Stimulated activated memory B cell treated with anti-CD40 and anti-IgM and Interleukin-4, amounts not matched to agents 10 μg/mL and 1 μg/mL and 100 μg/mL, for 72 hours (primary cell): ENCODE results near the gene LSM14B.

Experiments
- ATAC-seq: fragments of 150-1000 bp; cut with Tn5 transposase; 2 replicates; pipeline ENCODE4 v1.10.0; 2021
- H3K27ac Mint-ChIP-seq: one replicate; pipeline ENCODE4 v1.8.0; 2022; ENCODE audit warnings: mild to moderate bottlenecking, mixed read lengths
- H3K27me3 Mint-ChIP-seq: one replicate; pipeline ENCODE4 v1.8.0; 2022; ENCODE audit warnings: mixed read lengths
- H3K36me3 Mint-ChIP-seq: one replicate; pipeline ENCODE4 v1.8.0; 2022; ENCODE audit warnings: mixed read lengths
- H3K4me1 Mint-ChIP-seq: one replicate; pipeline ENCODE4 v1.8.0; 2022; ENCODE audit warnings: mixed read lengths
- H3K4me3 Mint-ChIP-seq: one replicate; pipeline ENCODE4 v1.8.0; 2022; ENCODE audit warnings: mild to moderate bottlenecking, moderate library complexity, mixed read lengths
- H3K9me3 Mint-ChIP-seq: one replicate; pipeline ENCODE4 v1.8.0; 2022; ENCODE audit warnings: mixed read lengths

Gene LSM14B

GRCh38 chr20:62135573-62136266 lies 13.4 kb downstream of the LSM14B start:
- Mint-ChIP-seq H3K36me3 (peaks cover 80% of the 10 kb centered on the region), H3K9me3 (no peaks in the 10 kb centered on the region), H3K4me1 (peaks cover 52% of the 10 kb centered on the region), H3K4me3 (no peak overlapping the region), H3K27ac (peak overlapping the region; percentile 3), H3K27me3 (no peaks in the 10 kb centered on the region)
- no peak for ATAC-seq

- H3K27me3 Mint-ChIP-seq = no peaks in the 10 kb centered on the region
- peaks cover 76% of the 10 kb centered on the region for H3K36me3 Mint-ChIP-seq
- ATAC-seq = peak; percentile 75
- H3K4me1 Mint-ChIP-seq = peaks cover 60% of the 10 kb centered on the region
- H3K27ac Mint-ChIP-seq = peak overlapping the region; percentile 3
- no peaks in the 10 kb centered on the region for H3K9me3 Mint-ChIP-seq
- H3K4me3 Mint-ChIP-seq = no peak overlapping the region
Observed at GRCh38 chr20:62136283-62137091, 14.2 kb downstream of the LSM14B start.

GRCh38 chr20:62137092-62137384 lies 14.8 kb downstream of the LSM14B start:
- peaks cover 72% of the 10 kb centered on the region for H3K36me3 Mint-ChIP-seq
- H3K9me3 Mint-ChIP-seq = no peaks in the 10 kb centered on the region
- H3K4me1 Mint-ChIP-seq = peaks cover 62% of the 10 kb centered on the region
- no peak for ATAC-seq
- peak overlapping the region; percentile 54 for H3K27ac Mint-ChIP-seq
- H3K4me3 Mint-ChIP-seq = no peak overlapping the region
- H3K27me3 Mint-ChIP-seq = no peaks in the 10 kb centered on the region

GRCh38 chr20:62137478-62138203 lies 15.4 kb downstream of the LSM14B start:
- H3K36me3 Mint-ChIP-seq = peaks cover 66% of the 10 kb centered on the region
- no peaks in the 10 kb centered on the region for H3K27me3 Mint-ChIP-seq
- H3K4me3 Mint-ChIP-seq = no peak overlapping the region
- no peak for ATAC-seq
- H3K4me1 Mint-ChIP-seq = peaks cover 59% of the 10 kb centered on the region
- H3K9me3 Mint-ChIP-seq = no peaks in the 10 kb centered on the region
- peak overlapping the region; percentile 54 for H3K27ac Mint-ChIP-seq

GRCh38 chr20:62138204-62138543 lies 15.9 kb downstream of the LSM14B start:
- H3K36me3 Mint-ChIP-seq = peaks cover 62% of the 10 kb centered on the region

GRCh38 chr20:62138912-62139311 lies 16.6 kb downstream of the LSM14B start:
- H3K27me3 Mint-ChIP-seq = no peaks in the 10 kb centered on the region
- no peak for ATAC-seq
- peaks cover 46% of the 10 kb centered on the region for H3K4me1 Mint-ChIP-seq
- no peak overlapping the region for H3K4me3 Mint-ChIP-seq
- no peak overlapping the region for H3K27ac Mint-ChIP-seq
- peaks cover 54% of the 10 kb centered on the region for H3K36me3 Mint-ChIP-seq
- no peaks in the 10 kb centered on the region for H3K9me3 Mint-ChIP-seq

More at GRCh38 chr20:62138204-62138543, 15.9 kb downstream of the LSM14B start:
- Mint-ChIP-seq H3K9me3 (no peaks in the 10 kb centered on the region), H3K27ac (peak overlapping the region; percentile 54), H3K4me1 (peaks cover 54% of the 10 kb centered on the region), H3K27me3 (no peaks in the 10 kb centered on the region), H3K4me3 (no peak overlapping the region)
- no peak for ATAC-seq

- no peak overlapping the region for H3K4me3 Mint-ChIP-seq
- peaks cover 48% of the 10 kb centered on the region for H3K4me1 Mint-ChIP-seq
- H3K9me3 Mint-ChIP-seq = no peaks in the 10 kb centered on the region
- H3K27me3 Mint-ChIP-seq = no peaks in the 10 kb centered on the region
- ATAC-seq = no peak
- no peak overlapping the region for H3K27ac Mint-ChIP-seq
- H3K36me3 Mint-ChIP-seq = peaks cover 47% of the 10 kb centered on the region
Observed at GRCh38 chr20:62139636-62140035, 17.4 kb downstream of the LSM14B start.

GRCh38 chr20:62141043-62141396 lies 18.7 kb downstream of the LSM14B start:
- H3K36me3 Mint-ChIP-seq = peaks cover 41% of the 10 kb centered on the region
- H3K4me1 Mint-ChIP-seq = peaks cover 61% of the 10 kb centered on the region
- ATAC-seq = no peak
- no peaks in the 10 kb centered on the region for H3K9me3 Mint-ChIP-seq
- H3K4me3 Mint-ChIP-seq = peak overlapping the region; percentile 86
- no peaks in the 10 kb centered on the region for H3K27me3 Mint-ChIP-seq
- H3K27ac Mint-ChIP-seq = peak overlapping the region; percentile 85

GRCh38 chr20:62141397-62142251 lies 19.3 kb downstream of the LSM14B start:
- Mint-ChIP-seq H3K27ac (peak overlapping the region; percentile 85), H3K36me3 (peaks cover 35% of the 10 kb centered on the region), H3K27me3 (no peaks in the 10 kb centered on the region), H3K4me3 (peak overlapping the region; percentile 86), H3K4me1 (peaks cover 57% of the 10 kb centered on the region), H3K9me3 (no peaks in the 10 kb centered on the region)
- ATAC-seq = no peak

- Mint-ChIP-seq H3K27ac (peak overlapping the region; percentile 85), H3K36me3 (peaks cover 27% of the 10 kb centered on the region), H3K4me3 (peak overlapping the region; percentile 86), H3K27me3 (no peaks in the 10 kb centered on the region), H3K4me1 (peaks cover 58% of the 10 kb centered on the region), H3K9me3 (no peaks in the 10 kb centered on the region)
- ATAC-seq = peak; percentile 44
Observed at GRCh38 chr20:62142252-62143080, 20.2 kb downstream of the LSM14B start.

GRCh38 chr20:62143081-62143956 lies 21.0 kb downstream of the LSM14B start, which contains the start of the genes PSMA7 and SS18L1:
TSS of gene PSMA7 (minus strand) at chr20:62143394. CDS start at chr20:62143303, 91 bp downstream.
TSS of gene SS18L1 (plus strand) at chr20:62143769. CDS start at chr20:62143821, 52 bp downstream.
- peak; percentile 95 for ATAC-seq
- peak within 1 kb of the TSS; percentile 85 for H3K27ac Mint-ChIP-seq
- H3K27me3 Mint-ChIP-seq = no peaks in the 10 kb centered on the region
- peaks cover 18% of the 10 kb centered on the region for H3K36me3 Mint-ChIP-seq
- peak within 1 kb of the TSS; percentile 87 for H3K4me3 Mint-ChIP-seq
- no peaks in the 10 kb centered on the region for H3K9me3 Mint-ChIP-seq
- peaks cover 53% of the 10 kb centered on the region for H3K4me1 Mint-ChIP-seq

- ATAC-seq = peak; percentile 4
- Mint-ChIP-seq H3K4me3 (peak overlapping the region; percentile 78), H3K4me1 (peaks cover 61% of the 10 kb centered on the region), H3K27me3 (no peaks in the 10 kb centered on the region), H3K9me3 (no peaks in the 10 kb centered on the region), H3K36me3 (peaks cover 15% of the 10 kb centered on the region), H3K27ac (peak overlapping the region; percentile 85)
Observed at GRCh38 chr20:62143957-62144825, 21.9 kb downstream of the LSM14B start.

GRCh38 chr20:62145688-62146018 lies 23.4 kb downstream of the LSM14B start:
- Mint-ChIP-seq H3K4me1 (peaks cover 61% of the 10 kb centered on the region), H3K27me3 (no peaks in the 10 kb centered on the region), H3K4me3 (no peak overlapping the region), H3K27ac (no peak overlapping the region), H3K36me3 (peaks cover 4% of the 10 kb centered on the region), H3K9me3 (no peaks in the 10 kb centered on the region)
- ATAC-seq = no peak
